WTC11 (cell line): ENCODE data around the gene GALR2. TPM values are rescaled to one million over a fixed set of nuclear protein-coding genes. Genes with fewer than 3 reads are reported as not detected.

Experiments
- ATAC-seq: fragments of 200-7000 bp; cut with Tn5 transposase; 2 replicates; pipeline ENCODE4 v1.10.0; 2021; ENCODE audit warnings: mild to moderate bottlenecking, moderate library complexity
- CTCF ChIA-PET: fragments of 300-600 bp; sonication (Branson Sonifier 250); formaldehyde crosslinking; loops from one replicate; lab custom pipeline; 2021; ENCODE audit warnings: antibody characterized with exemption; lab: Charles Lee
- POLR2A ChIA-PET: fragments of 350-600 bp; sonication (Branson Sonifier 250); formaldehyde crosslinking; loops from one replicate; lab custom pipeline; 2021; ENCODE audit warnings: antibody characterized with exemption; lab: Charles Lee
- DNase-seq: peaks from one replicate; pipeline ENCODE4 v3.0.0; 2021; ENCODE audit warnings: low spot score
- H3K27ac Mint-ChIP-seq: 2 replicates; pipeline ENCODE4 v1.8.0; 2021; ENCODE audit warnings: mixed read lengths
- H3K27me3 Mint-ChIP-seq: 2 replicates; pipeline ENCODE4 v1.8.0; 2021; ENCODE audit warnings: low read depth, mild to moderate bottlenecking, moderate library complexity, mixed read lengths
- H3K36me3 Mint-ChIP-seq: 2 replicates; pipeline ENCODE4 v1.8.0; 2021; ENCODE audit warnings: mixed read lengths
- H3K4me1 Mint-ChIP-seq: 2 replicates; pipeline ENCODE4 v1.8.0; 2022; ENCODE audit warnings: mixed read lengths
- H3K4me3 Mint-ChIP-seq: 2 replicates; pipeline ENCODE4 v1.8.0; 2021; ENCODE audit warnings: mild to moderate bottlenecking, moderate library complexity, mixed read lengths
- H3K9me3 Mint-ChIP-seq: 2 replicates; pipeline ENCODE4 v1.8.0; 2021; ENCODE audit warnings: mixed read lengths
- ATF1 ChIP-seq: sonication (generic); formaldehyde crosslinking; IDR thresholded peaks from 2 replicates; pipeline ENCODE4 v1.8.1; 2023; ENCODE audit warnings: mild to moderate bottlenecking, moderate library complexity, missing genetic modification reagents
- ATF2 ChIP-seq: sonication (generic); formaldehyde crosslinking; IDR thresholded peaks from 2 replicates; pipeline ENCODE4 v1.8.1; 2022; ENCODE audit warnings: low read depth, missing genetic modification reagents, borderline replicate concordance
- CBFB ChIP-seq: sonication (generic); formaldehyde crosslinking; IDR thresholded peaks from 2 replicates; pipeline ENCODE4 v1.8.1; 2022; ENCODE audit warnings: mild to moderate bottlenecking, low read depth, missing genetic modification reagents
- GRHL2 ChIP-seq: fragments of 250-450 bp; sonication (Bioruptor Pico); IDR thresholded peaks from 2 replicates; pipeline ENCODE4 v1.8.0; 2022; ENCODE audit warnings: mild to moderate bottlenecking, moderate library complexity; ENCODE audit not compliant: insufficient replicate concordance, severe bottlenecking
- HMGA2 ChIP-seq: fragments of 250-450 bp; sonication (Bioruptor Pico); IDR thresholded peaks from 2 replicates; pipeline ENCODE4 v1.4.0; 2021; ENCODE audit warnings: mild to moderate bottlenecking, moderate library complexity
- KAT7 ChIP-seq: sonication (generic); formaldehyde crosslinking; IDR thresholded peaks from 2 replicates; pipeline ENCODE4 v1.8.1; 2023; ENCODE audit warnings: missing genetic modification reagents, mild to moderate bottlenecking, borderline replicate concordance
- TEAD4 ChIP-seq: sonication (generic); formaldehyde crosslinking; IDR thresholded peaks from 2 replicates; pipeline ENCODE4 v1.8.0; 2022; ENCODE audit warnings: mild to moderate bottlenecking, missing genetic modification reagents
- ZNF138 ChIP-seq: sonication (generic); formaldehyde crosslinking; conservative IDR thresholded peaks from 2 replicates; pipeline ENCODE4 v1.8.1; 2022; ENCODE audit warnings: mild to moderate bottlenecking, moderate library complexity, missing genetic modification reagents
- ZNF232 ChIP-seq: sonication (generic); formaldehyde crosslinking; IDR thresholded peaks from 2 replicates; pipeline ENCODE4 v1.8.0; 2022; ENCODE audit warnings: mild to moderate bottlenecking, missing genetic modification reagents
- ZNF281 ChIP-seq: sonication (generic); formaldehyde crosslinking; IDR thresholded peaks from 2 replicates; pipeline ENCODE4 v1.8.0; 2023; ENCODE audit warnings: mild to moderate bottlenecking, missing genetic modification reagents
- ZNF423 ChIP-seq: fragments of 250-450 bp; sonication (Bioruptor Pico); IDR thresholded peaks from 2 replicates; pipeline ENCODE4 v2.1.2; 2022; ENCODE audit warnings: mild to moderate bottlenecking, moderate library complexity
- ZSCAN18 ChIP-seq: fragments of 250-450 bp; sonication (Bioruptor Pico); IDR thresholded peaks from 2 replicates; pipeline ENCODE4 v2.1.2; 2022; ENCODE audit warnings: mild to moderate bottlenecking, moderate library complexity
- total RNA-seq: library from RNA; stranded (reverse); gene quantifications from 3 replicates; pipeline ENCODE4 v1.2.3, GENCODE V29; 2021
- TF ChIP-seq, protein P1 (sequence below): sonication (generic); formaldehyde crosslinking; IDR thresholded peaks from 2 replicates; pipeline ENCODE4 v1.8.1; 2023; ENCODE audit warnings: mild to moderate bottlenecking, missing genetic modification reagents, moderate library complexity
- TF ChIP-seq, protein P2 (sequence below): sonication (generic); formaldehyde crosslinking; IDR thresholded peaks from 2 replicates; pipeline ENCODE4 v1.8.1; 2023; ENCODE audit warnings: mild to moderate bottlenecking, missing genetic modification reagents
- TF ChIP-seq, protein P3 (sequence below): fragments of 250-450 bp; sonication (Bioruptor Pico); conservative IDR thresholded peaks from 2 replicates; pipeline ENCODE4 v1.9.0; 2021; ENCODE audit warnings: mild to moderate bottlenecking
- TF ChIP-seq, protein P4 (sequence below): sonication (generic); formaldehyde crosslinking; IDR thresholded peaks from 2 replicates; pipeline ENCODE4 v1.8.1; 2022; ENCODE audit warnings: mild to moderate bottlenecking, moderate library complexity, missing genetic modification reagents

Gene GALR2
- total RNA-seq, 1 experiment from 2014 or later: 2.9 TPM

DNA sequence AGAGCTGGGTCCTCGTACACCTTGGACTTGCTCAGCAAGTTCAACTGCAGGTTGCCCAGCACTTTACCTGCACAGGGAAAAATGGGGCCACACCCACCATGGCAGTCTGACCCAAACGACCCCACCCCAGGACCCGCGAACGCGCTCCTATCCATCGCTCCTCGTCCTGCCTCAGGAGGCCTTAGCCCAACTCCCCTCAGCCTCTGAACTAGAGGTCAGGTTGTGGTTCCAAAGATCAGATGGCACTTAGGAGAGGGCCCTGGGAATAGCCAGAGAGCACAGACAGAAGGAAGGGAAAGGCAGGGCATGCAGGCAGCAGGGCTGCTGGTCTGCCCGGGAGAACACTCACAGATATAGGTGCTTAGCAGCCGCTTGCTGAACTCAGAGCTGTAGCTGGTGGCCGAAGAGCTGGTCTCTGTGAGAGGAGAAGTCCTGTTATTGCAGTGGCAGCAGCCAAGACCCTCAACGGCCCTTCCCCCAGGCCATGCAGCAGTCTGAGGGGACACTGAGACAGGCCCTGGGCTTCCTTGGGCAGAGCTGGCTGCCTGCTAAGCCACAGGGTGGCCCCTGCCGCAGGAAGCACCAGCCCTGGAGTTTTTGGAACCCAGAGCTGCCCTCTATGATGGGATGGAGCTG lies 11.3 kb downstream of the GALR2 start:
- Mint-ChIP-seq H3K4me1 (peaks cover 7% of the 10 kb centered on the region), H3K36me3 (peaks cover 34% of the 10 kb centered on the region), H3K27me3 (no peaks in the 10 kb centered on the region), H3K9me3 (no peaks in the 10 kb centered on the region), H3K4me3 (no peak overlapping the region), H3K27ac (no peak overlapping the region)
- ChIA-PET CTCF (interaction anchor here (1.7 kb wide), 1 partner anchor 72 kb away, joined by 8 read pairs; no protein-coding TSS in a partner anchor), POLR2A (no interaction called here)
- DNase-seq (no peak), ATAC-seq (no peak)
- TF ChIP-seq ZNF423 (CRISPR knock-in tag): no peak
- TF ChIP-seq, protein P1, sequence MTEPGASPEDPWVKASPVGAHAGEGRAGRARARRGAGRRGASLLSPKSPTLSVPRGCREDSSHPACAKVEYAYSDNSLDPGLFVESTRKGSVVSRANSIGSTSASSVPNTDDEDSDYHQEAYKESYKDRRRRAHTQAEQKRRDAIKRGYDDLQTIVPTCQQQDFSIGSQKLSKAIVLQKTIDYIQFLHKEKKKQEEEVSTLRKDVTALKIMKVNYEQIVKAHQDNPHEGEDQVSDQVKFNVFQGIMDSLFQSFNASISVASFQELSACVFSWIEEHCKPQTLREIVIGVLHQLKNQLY (CRISPR knock-in tag): no peak
- TF ChIP-seq, protein P2, sequence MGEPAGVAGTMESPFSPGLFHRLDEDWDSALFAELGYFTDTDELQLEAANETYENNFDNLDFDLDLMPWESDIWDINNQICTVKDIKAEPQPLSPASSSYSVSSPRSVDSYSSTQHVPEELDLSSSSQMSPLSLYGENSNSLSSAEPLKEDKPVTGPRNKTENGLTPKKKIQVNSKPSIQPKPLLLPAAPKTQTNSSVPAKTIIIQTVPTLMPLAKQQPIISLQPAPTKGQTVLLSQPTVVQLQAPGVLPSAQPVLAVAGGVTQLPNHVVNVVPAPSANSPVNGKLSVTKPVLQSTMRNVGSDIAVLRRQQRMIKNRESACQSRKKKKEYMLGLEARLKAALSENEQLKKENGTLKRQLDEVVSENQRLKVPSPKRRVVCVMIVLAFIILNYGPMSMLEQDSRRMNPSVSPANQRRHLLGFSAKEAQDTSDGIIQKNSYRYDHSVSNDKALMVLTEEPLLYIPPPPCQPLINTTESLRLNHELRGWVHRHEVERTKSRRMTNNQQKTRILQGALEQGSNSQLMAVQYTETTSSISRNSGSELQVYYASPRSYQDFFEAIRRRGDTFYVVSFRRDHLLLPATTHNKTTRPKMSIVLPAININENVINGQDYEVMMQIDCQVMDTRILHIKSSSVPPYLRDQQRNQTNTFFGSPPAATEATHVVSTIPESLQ (CRISPR knock-in tag): no peak
- TF ChIP-seq ATF1 (CRISPR knock-in tag): no peak
- no peak for TF ChIP-seq ZNF281
- no peak for TF ChIP-seq ZSCAN18 (CRISPR knock-in tag)
- TF ChIP-seq KAT7 (CRISPR knock-in tag): no peak
- TF ChIP-seq GRHL2 (CRISPR knock-in tag): no peak
- no peak for TF ChIP-seq HMGA2 (CRISPR knock-in tag)
- TF ChIP-seq TEAD4 (CRISPR knock-in tag): no peak
- TF ChIP-seq, protein P3, sequence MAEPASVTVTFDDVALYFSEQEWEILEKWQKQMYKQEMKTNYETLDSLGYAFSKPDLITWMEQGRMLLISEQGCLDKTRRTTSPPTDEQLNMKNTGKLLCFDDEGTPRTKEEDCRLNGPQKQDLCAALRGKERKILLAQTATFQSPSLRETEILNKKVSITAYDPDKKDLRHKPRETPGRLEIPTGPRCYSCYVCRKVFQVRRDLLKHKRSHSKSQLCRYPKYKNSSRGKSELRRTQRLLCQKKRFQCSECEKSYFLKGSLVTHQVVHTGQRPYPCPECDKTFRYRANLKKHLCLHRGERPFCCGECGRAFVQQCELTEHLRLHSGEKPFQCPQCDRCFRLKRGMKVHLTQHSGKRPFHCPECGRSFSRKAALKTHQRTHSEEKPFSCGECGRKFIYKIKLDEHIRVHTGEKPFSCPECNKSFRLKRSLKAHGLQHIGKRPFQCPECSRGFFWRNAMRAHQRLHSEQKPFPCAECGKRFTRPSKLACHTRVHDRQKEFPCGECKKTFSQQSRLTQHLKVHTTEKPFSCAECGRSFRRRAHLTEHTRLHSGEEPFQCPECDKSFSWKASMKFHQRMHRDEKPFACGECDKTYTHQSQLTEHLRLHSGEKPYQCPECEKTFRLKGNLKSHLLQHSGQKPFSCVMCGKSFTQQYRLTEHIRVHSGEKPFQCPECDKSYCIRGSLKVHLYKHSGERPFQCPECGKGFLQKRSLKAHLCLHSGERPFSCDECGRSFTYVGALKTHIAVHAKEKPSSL (CRISPR knock-in tag): no peak
- no peak for TF ChIP-seq ZNF138 (CRISPR knock-in tag)
- TF ChIP-seq ZNF232 (CRISPR knock-in tag): no peak
- no peak for TF ChIP-seq CBFB
- TF ChIP-seq, protein P4, sequence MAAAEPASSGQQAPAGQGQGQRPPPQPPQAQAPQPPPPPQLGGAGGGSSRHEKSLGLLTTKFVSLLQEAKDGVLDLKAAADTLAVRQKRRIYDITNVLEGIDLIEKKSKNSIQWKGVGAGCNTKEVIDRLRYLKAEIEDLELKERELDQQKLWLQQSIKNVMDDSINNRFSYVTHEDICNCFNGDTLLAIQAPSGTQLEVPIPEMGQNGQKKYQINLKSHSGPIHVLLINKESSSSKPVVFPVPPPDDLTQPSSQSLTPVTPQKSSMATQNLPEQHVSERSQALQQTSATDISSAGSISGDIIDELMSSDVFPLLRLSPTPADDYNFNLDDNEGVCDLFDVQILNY (CRISPR knock-in tag): no peak
- TF ChIP-seq ATF2: no peak
